Measurements from ENCODE around the gene APOL4.

The APOL4 gene

DNA sequence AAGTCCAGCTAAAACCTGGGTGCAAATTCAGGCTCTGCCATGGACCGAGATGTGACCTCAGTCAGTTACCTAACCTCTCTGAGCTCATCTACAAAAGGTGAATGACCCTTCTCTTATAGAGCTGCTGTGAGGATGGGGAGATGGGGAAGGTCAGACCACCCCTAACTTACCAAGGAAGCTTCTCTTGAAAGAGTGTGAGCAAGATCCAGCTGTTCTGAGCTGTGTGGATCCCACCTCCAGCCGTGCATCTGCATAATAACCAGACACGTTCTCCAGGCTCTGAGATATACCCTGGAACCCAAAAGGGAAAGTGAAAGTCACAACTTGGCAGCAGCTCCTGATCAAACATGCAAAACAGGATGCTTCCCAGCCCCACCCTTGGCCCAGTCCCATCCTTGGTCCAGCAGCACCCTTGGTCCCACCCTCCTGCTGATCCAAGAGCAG, 41.1 kb downstream of the APOL4 start, which contains the start of gene APOL3:
Gene APOL3 (minus strand): TSS at position 257 of the 444 bp plus-strand sequence. CDS start 11,700 bp downstream, outside the sequence.
- TF ChIP-seq, protein P1, sequence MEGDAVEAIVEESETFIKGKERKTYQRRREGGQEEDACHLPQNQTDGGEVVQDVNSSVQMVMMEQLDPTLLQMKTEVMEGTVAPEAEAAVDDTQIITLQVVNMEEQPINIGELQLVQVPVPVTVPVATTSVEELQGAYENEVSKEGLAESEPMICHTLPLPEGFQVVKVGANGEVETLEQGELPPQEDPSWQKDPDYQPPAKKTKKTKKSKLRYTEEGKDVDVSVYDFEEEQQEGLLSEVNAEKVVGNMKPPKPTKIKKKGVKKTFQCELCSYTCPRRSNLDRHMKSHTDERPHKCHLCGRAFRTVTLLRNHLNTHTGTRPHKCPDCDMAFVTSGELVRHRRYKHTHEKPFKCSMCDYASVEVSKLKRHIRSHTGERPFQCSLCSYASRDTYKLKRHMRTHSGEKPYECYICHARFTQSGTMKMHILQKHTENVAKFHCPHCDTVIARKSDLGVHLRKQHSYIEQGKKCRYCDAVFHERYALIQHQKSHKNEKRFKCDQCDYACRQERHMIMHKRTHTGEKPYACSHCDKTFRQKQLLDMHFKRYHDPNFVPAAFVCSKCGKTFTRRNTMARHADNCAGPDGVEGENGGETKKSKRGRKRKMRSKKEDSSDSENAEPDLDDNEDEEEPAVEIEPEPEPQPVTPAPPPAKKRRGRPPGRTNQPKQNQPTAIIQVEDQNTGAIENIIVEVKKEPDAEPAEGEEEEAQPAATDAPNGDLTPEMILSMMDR (IDR thresholded peaks at IDR 0.05; ENCODE audit: control extremely low read depth, extremely low read depth, low read depth, missing control alignments), result no peak
- ChIA-PET POLR2A (no interaction called here), CTCF (interaction anchor here (1.1 to 9.4 kb wide), 3 partner anchors 17 to 94 kb away, joined by 4 to 88 read pairs (median 29); no protein-coding TSS in a partner anchor)
- DNase-seq (ENCODE audit: extremely low spot score), result peak; percentile 34

DNA sequence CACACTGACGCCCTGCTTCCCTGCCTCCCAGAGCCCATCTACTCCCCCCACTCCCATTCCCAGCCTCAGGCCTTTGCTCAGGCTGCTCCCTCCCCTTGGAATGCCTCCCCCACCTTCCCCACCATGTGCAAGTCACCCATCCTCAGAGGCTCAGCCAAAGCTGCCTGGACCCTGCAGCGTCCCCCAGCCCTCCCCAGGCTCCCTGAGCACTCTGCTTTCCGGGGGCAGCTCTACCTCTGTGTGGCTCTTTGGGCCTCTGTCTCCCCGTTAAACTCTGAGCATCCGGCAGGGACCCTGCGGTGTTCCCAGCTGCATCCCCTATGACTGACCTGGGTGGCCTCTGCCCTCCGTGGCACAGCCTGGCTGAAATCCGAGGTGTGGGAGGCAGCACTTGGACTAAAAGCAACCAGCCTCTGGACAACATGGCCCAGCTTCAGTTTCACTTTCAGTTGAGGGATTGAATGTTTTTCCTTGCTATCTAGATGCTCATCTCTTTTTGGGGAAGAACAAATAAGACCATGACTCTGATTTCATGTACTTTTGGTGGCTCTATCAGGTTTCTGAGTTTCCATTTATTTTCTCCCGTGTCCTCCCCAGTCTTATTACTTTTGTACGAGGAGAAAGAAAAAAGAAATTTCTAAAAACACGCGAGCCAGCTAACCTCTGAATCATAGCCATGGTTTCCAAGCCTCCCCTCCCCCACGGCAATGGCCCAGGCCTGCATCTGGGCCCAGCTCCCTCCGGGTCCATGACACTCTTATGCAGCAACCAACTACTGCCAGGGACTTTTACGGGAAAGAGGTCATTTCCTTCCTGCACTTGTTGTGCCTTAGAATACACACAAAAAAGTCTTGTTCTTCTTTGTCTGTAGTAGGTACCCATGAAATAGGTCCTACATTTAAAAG, 44.8 kb downstream of the APOL4 start:
- ChIA-PET POLR2A (no interaction called here), CTCF (interaction anchor here (0.7 to 6.0 kb wide), 4 partner anchors 10 to 32 kb away, joined by 3 to 29 read pairs (median 8); no protein-coding TSS in a partner anchor)
- DNase-seq (ENCODE audit: extremely low spot score), result no peak
- TF ChIP-seq, protein P1 (IDR thresholded peaks at IDR 0.05; ENCODE audit: control extremely low read depth, extremely low read depth, low read depth, missing control alignments), result no peak

DNA sequence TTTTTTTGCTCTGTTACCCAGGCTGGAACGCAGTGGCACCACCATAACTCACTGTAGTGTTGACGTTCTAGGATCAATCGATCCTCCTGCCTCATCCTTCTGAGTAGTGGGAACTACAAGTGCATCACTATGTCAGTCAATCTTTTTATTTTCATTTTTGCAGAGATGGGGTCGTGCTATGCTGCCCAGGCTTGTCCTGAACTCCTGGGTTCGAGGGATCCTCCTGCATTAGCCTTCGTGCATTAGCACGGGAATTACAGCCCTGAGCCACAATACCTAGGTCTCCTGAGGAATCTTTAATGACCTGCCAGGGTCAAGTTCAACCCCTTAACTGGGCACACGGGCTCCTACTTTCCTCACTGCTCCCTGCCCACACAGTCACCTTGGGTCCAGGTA, 45.5 kb downstream of the APOL4 start:
- DNase-seq (ENCODE audit: extremely low spot score), result no peak
- CTCF ChIA-PET, result interaction anchor here (1.4 to 6.0 kb wide), 3 partner anchors 9 to 24 kb away, joined by 3 to 29 read pairs (median 14); no protein-coding TSS in a partner anchor
- TF ChIP-seq, protein P1 (IDR thresholded peaks at IDR 0.05; ENCODE audit: control extremely low read depth, extremely low read depth, low read depth, missing control alignments), result no peak
- POLR2A ChIA-PET, result no interaction called here

DNA sequence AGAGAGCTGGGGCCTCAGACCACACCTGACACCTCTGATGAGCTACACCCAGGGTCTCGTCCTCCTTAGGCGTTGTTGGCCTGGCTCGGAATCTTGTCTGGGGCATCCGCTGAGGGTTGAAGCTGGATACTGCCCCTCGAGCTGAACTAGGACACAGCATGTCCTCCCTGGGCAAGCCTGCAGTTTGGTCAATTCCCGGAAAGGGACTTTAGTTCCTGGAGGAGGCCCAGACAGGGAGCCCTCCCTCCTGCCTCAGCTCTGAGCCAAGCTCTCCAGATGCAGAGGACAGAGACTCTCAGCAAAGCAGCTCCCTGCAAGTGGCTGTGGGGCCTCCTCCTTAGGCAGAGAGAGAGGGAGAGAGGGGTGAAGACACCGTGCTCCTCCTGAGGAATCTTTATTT, 45.9 kb downstream of the APOL4 start:
- POLR2A ChIA-PET, result no interaction called here
- DNase-seq (ENCODE audit: extremely low spot score), result no peak
- TF ChIP-seq, protein P1 (IDR thresholded peaks at IDR 0.05; ENCODE audit: control extremely low read depth, extremely low read depth, low read depth, missing control alignments), result no peak
- CTCF ChIA-PET, result interaction anchor here (1.4 to 2.7 kb wide), 2 partner anchors 9 to 25 kb away, joined by 3 to 14 read pairs; no protein-coding TSS in a partner anchor

DNA sequence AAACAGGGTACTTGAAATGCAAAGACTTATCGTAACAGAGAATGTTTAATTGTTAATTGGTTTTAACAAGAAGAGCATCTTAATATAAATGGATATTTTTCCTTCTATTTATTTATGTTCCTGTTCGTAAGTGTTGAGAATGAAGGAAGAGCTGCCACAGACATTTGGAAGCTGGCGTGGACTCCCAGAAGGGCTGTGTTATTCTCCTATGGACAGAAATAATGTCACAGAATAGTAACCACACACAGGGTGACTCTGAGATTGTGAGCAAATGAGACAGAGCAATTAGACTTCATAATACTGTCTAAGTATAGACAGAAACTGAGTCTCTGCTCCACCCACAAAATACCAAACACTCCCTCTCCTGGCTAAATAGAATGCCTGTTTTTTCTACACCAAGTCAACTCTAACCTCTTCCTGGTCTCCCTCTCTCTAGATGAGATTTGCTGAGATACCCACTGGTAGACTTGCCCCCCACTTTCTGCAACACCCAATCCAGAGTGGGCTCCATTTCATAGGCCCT, 47.1 kb downstream of the APOL4 start:
- no peak for DNase-seq (ENCODE audit: extremely low spot score)
- POLR2A ChIA-PET, result no interaction called here
- TF ChIP-seq, protein P1 (IDR thresholded peaks at IDR 0.05; ENCODE audit: control extremely low read depth, extremely low read depth, low read depth, missing control alignments), result no peak
- CTCF ChIA-PET, result interaction anchor here (2.7 to 3.3 kb wide), 2 partner anchors 25 to 26 kb away, joined by 10 to 14 read pairs; no protein-coding TSS in a partner anchor
